IMR-90 (cell line): Measurements from ENCODE around the gene ADD2. TPM values are rescaled to one million over a fixed set of nuclear protein-coding genes. Genes with fewer than 3 reads are reported as not detected.

Source experiments
- ATAC-seq: fragments of 200-7000 bp; cut with Tn5 transposase; 2 replicates; pipeline ENCODE4 v1.9.1; 2020; ENCODE audit warnings: low read depth, mild to moderate bottlenecking, moderate library complexity
- BruUV-seq: library from RNA; stranded (reverse); fragments of 400-500 nt; replicated peaks from 2 replicates; lab custom pipeline; 2021; lab: Mats Ljungman, UMichigan
- CTCF ChIA-PET: fragments of 300-600 bp; formaldehyde crosslinking; extraction: SDS; loops from one replicate; lab custom pipeline; 2021; ENCODE audit warnings: antibody characterized with exemption; lab: Yijun Ruan, JAX
- POLR2A ChIA-PET: fragments of 300-600 bp; sonication (Branson Sonifier 250); formaldehyde crosslinking; loops from one replicate; lab custom pipeline; 2022; ENCODE audit warnings: antibody characterized with exemption; ENCODE audit not compliant: unreplicated experiment; lab: Charles Lee
- DNase-seq: peaks from one replicate; pipeline ENCODE4 v3.0.0; 2013
- H2AFZ ChIP-seq: replicated peaks from 2 replicates; pipeline ENCODE3; 2013; ENCODE audit warnings: low read length, mild to moderate bottlenecking; ENCODE audit not compliant: poor library complexity
- H2AK5ac ChIP-seq: 2 replicates; pipeline ENCODE4 v1.6.1; 2013; ENCODE audit warnings: low read depth, low read length, inconsistent platforms
- H2AK9ac ChIP-seq: replicated peaks from 2 replicates; pipeline ENCODE3; 2013; ENCODE audit warnings: mild to moderate bottlenecking, low read depth, low read length, moderate library complexity; ENCODE audit not compliant: poor library complexity
- H2BK120ac ChIP-seq: 2 replicates; pipeline ENCODE4 v1.6.1; 2013; ENCODE audit warnings: low read depth, low read length, inconsistent platforms
- H2BK15ac ChIP-seq: 3 replicates; pipeline ENCODE4 v1.6.1; 2013; ENCODE audit warnings: low read depth, low read length, inconsistent platforms
- H2BK20ac ChIP-seq: 2 replicates; pipeline ENCODE4 v1.6.1; 2013; ENCODE audit warnings: low read depth, mild to moderate bottlenecking, inconsistent platforms, low read length, moderate library complexity
- H2BK5ac ChIP-seq: 2 replicates; pipeline ENCODE4 v1.6.1; 2013; ENCODE audit warnings: mild to moderate bottlenecking, low read depth, low read length, inconsistent platforms; ENCODE audit not compliant: poor library complexity, severe bottlenecking
- H3K14ac ChIP-seq: replicated peaks from 2 replicates; pipeline ENCODE4 v1.6.1; 2013; ENCODE audit warnings: low read depth, low read length, inconsistent platforms
- H3K18ac ChIP-seq: 2 replicates; pipeline ENCODE4 v1.6.1; 2013; ENCODE audit warnings: low read depth, low read length, control low read depth
- H3K23ac ChIP-seq: 2 replicates; pipeline ENCODE4 v1.6.1; 2013; ENCODE audit warnings: low read depth, low read length, inconsistent platforms
- H3K27ac ChIP-seq: 2 replicates; pipeline ENCODE4 v1.5.1; 2013; ENCODE audit warnings: mild to moderate bottlenecking, control low read depth, low read length; ENCODE audit not compliant: insufficient read depth
- H3K27me3 ChIP-seq: 2 replicates; pipeline ENCODE4 v1.6.1; 2013; ENCODE audit warnings: low read length; ENCODE audit not compliant: control insufficient read depth, insufficient read depth
- H3K36me3 ChIP-seq: 2 replicates; pipeline ENCODE4 v1.6.1; 2013; ENCODE audit warnings: low read length, mixed read lengths; ENCODE audit not compliant: control insufficient read depth, insufficient read depth
- H3K4ac ChIP-seq: 2 replicates; pipeline ENCODE4 v1.6.1; 2013; ENCODE audit warnings: low read depth, low read length, inconsistent platforms
- H3K4me1 ChIP-seq: 2 replicates; pipeline ENCODE4 v1.6.1; 2013; ENCODE audit warnings: low read length, mixed read lengths; ENCODE audit not compliant: control insufficient read depth, insufficient read depth
- H3K4me2 ChIP-seq: 2 replicates; pipeline ENCODE4 v1.6.1; 2013; ENCODE audit warnings: low read depth, mild to moderate bottlenecking, control low read depth, low read length, moderate library complexity
- H3K4me3 ChIP-seq: 2 replicates; pipeline ENCODE4 v1.5.1; 2013; ENCODE audit warnings: low read depth, mild to moderate bottlenecking, control low read depth, low read length, moderate library complexity; ENCODE audit not compliant: insufficient read depth
- H3K56ac ChIP-seq: 2 replicates; pipeline ENCODE4 v1.6.1; 2013; ENCODE audit warnings: low read length, inconsistent platforms; ENCODE audit not compliant: insufficient read depth; ENCODE audit errors: extremely low read depth
- H3K79me1 ChIP-seq, 2 experiments: 2 replicates each; pipeline ENCODE4 v1.6.1; 2013; ENCODE audit warnings: low read length in 2 of 2, inconsistent platforms in 1 of 2, low read depth in 1 of 2
- H3K9ac ChIP-seq: 2 replicates; pipeline ENCODE4 v1.6.1; 2013; ENCODE audit warnings: low read depth, low read length, control low read depth
- H3K9me1 ChIP-seq: 2 replicates; pipeline ENCODE4 v1.6.1; 2013; ENCODE audit warnings: low read length, inconsistent platforms; ENCODE audit not compliant: insufficient read depth
- H3K9me3 ChIP-seq: 2 replicates; pipeline ENCODE4 v1.6.1; 2013; ENCODE audit warnings: low read length; ENCODE audit not compliant: control insufficient read depth, insufficient read depth
- H4K20me1 ChIP-seq: 2 replicates; pipeline ENCODE4 v1.6.1; 2013; ENCODE audit warnings: low read length, inconsistent platforms; ENCODE audit not compliant: insufficient read depth
- H4K5ac ChIP-seq: 2 replicates; pipeline ENCODE4 v1.6.1; 2013; ENCODE audit warnings: mild to moderate bottlenecking, low read depth, low read length, control low read depth
- H4K8ac ChIP-seq, 2 experiments: 2 replicates each; pipeline ENCODE4 v1.6.1; 2013; ENCODE audit warnings: low read depth in 2 of 2, low read length in 2 of 2, control low read depth in 1 of 2, inconsistent platforms in 1 of 2
- H4K91ac ChIP-seq: 2 replicates; pipeline ENCODE4 v1.6.1; 2013; ENCODE audit warnings: low read depth, low read length, inconsistent platforms; ENCODE audit not compliant: insufficient read depth
- BHLHE40 ChIP-seq: fragments of 150-350 bp; IDR thresholded peaks from 2 replicates; pipeline ENCODE4 v1.6.1; 2016; ENCODE audit warnings: mild to moderate bottlenecking, low read depth, low read length
- CEBPB ChIP-seq: IDR thresholded peaks from 2 replicates; pipeline ENCODE4 v1.6.1; 2012; ENCODE audit warnings: low read depth, low read length, improper control_type of control experiment
- CHD1 ChIP-seq: IDR thresholded peaks from 2 replicates; pipeline ENCODE4 v1.6.1; 2012; ENCODE audit warnings: low read depth, low read length, improper control_type of control experiment
- FOS ChIP-seq: fragments of 150-350 bp; IDR thresholded peaks from 2 replicates; pipeline ENCODE4 v1.6.1; 2016; ENCODE audit warnings: low read depth, low read length
- MAFK ChIP-seq: IDR thresholded peaks from 2 replicates; pipeline ENCODE4 v1.6.1; 2012; ENCODE audit warnings: low read depth, low read length, improper control_type of control experiment
- MAZ ChIP-seq: IDR thresholded peaks from 2 replicates; pipeline ENCODE4 v1.6.1; 2012; ENCODE audit warnings: low read depth, mild to moderate bottlenecking, low read length, improper control_type of control experiment, moderate library complexity, borderline replicate concordance
- MXI1 ChIP-seq: IDR thresholded peaks from 2 replicates; pipeline ENCODE4 v1.6.1; 2012; ENCODE audit warnings: low read depth, mild to moderate bottlenecking, low read length, moderate library complexity, borderline replicate concordance
- NFE2L2 ChIP-seq: fragments of 150-350 bp; IDR thresholded peaks from 2 replicates; pipeline ENCODE4 v1.6.1; 2016; ENCODE audit warnings: low read depth, mild to moderate bottlenecking, low read length
- POLR2A ChIP-seq: IDR thresholded peaks from 2 replicates; pipeline ENCODE4 v1.6.1; 2012; ENCODE audit warnings: mild to moderate bottlenecking, low read depth, low read length
- RAD21 ChIP-seq: IDR thresholded peaks from 2 replicates; pipeline ENCODE4 v1.6.1; 2012; ENCODE audit warnings: low read length, improper control_type of control experiment
- RCOR1 ChIP-seq: IDR thresholded peaks from 2 replicates; pipeline ENCODE4 v1.6.1; 2012; ENCODE audit warnings: mild to moderate bottlenecking, low read length, improper control_type of control experiment; ENCODE audit not compliant: insufficient replicate concordance
- RFX5 ChIP-seq: IDR thresholded peaks from 2 replicates; pipeline ENCODE4 v1.8.0; 2012; ENCODE audit warnings: low read depth, mild to moderate bottlenecking, low read length, moderate library complexity
- SMC3 ChIP-seq: fragments of 150-350 bp; IDR thresholded peaks from 2 replicates; pipeline ENCODE4 v1.6.1; 2016; ENCODE audit warnings: low read depth, mild to moderate bottlenecking, antibody characterized with exemption, low read length, moderate library complexity
- whole genome bisulfite sequencing, 2 experiments: methylation state at CpG; one replicate each; pipeline versions ENCODE4 v1.1.5 to v1.1.7; 2013; ENCODE audit warnings: missing lambda C conversion rate in 2 of 2; ENCODE audit not compliant: insufficient read length in 1 of 2; ENCODE audit errors: extremely low coverage in 2 of 2; 5-methylcytosine and 5-hydroxymethylcytosine counted together
- dilution Hi-C: fragments of 300-500 bp; cut with HindIII; formaldehyde crosslinking; loops from one replicate; pipeline ENCODE4 v1.14.3; 2018; ENCODE audit warnings: low sequenced_read_pairs; ENCODE audit not compliant: unreplicated experiment
- in situ Hi-C: fragments of 300-500 bp; cut with MboI; formaldehyde crosslinking; loops from 3 replicates; pipeline ENCODE4 v1.14.3; 2019; ENCODE audit warnings: low sequenced_read_pairs, inconsistent platforms, mixed read lengths
- intact Hi-C: fragments of 100-400 bp; cut with micrococcal nuclease; formaldehyde crosslinking; loops from 2 replicates; pipeline ENCODE4 v1.10.0; 2022
- polyA plus RNA-seq, 3 experiments: library from polyadenylated mRNA; depleted of rRNA; stranded (reverse); fragments of >200 nt; gene quantifications; 2 replicates each; pipeline ENCODE4 v1.2.3, GENCODE V29; 2012; ENCODE audit warnings: low replicate concordance in 1 of 3
- total RNA-seq: library from RNA; depleted of rRNA; stranded (reverse); fragments of >200 nt; gene quantifications from 2 replicates; pipeline ENCODE4 v1.2.3, GENCODE V29; 2012
- TF ChIP-seq, protein P1 (sequence below): fragments of 150-350 bp; IDR thresholded peaks from 2 replicates; pipeline ENCODE4 v1.6.1; 2016; ENCODE audit warnings: low read depth, mild to moderate bottlenecking, low read length, moderate library complexity, borderline replicate concordance
- TF ChIP-seq, protein P2 (sequence below): conservative IDR thresholded peaks from 2 replicates; pipeline ENCODE4 v1.5.1; 2012; ENCODE audit warnings: mild to moderate bottlenecking, low read depth, low read length, improper control_type of control experiment

Gene ADD2
- total and polyA plus RNA-seq, 2 of the 4 experiments (the other 2 are of a cell fraction) = not detected

DNA sequence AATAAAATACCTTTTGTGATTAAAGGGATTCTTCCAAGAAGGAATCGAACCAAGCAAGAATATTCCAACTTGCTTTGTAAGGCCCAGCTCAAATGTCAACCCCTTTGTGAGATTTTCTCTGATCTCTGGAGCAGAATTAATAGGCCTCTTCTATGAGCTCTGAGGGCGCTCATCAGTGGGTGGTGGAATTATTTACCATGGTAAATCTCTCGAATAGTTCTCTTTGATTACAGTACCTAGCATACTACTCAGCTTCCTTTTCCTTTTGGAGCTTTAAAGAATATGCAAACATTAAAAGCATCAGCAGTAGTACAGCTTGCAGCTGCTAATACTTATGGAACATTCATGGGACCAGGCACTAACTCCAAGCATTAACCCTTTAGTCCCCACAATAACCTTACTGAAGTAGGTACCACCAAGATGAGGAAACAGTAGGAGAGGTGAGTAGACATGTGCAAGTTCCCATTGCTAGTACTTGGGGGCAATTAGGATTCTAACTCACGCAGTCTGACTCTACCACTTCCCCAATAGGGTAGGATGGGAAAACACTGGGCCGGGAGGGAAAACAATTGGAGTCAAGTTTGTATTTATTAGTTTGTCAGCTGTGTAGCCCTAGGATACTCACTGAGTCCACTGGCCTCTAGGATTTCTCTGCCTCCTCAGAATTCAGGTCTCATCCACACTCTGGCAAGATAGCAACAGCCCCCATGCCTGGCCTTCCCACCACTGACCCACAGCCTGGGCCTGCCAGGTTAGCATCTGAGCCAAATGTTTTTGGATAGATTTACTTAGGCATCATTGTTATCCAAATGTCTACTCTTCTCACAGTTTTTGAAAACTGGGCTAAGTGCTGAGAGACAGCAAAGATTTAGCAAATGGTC is 21.7 kb downstream of the ADD2 start:
- Histone ChIP-seq H3K9me3 (no peaks in the 10 kb centered on the region), H3K4me3 (no peak overlapping the region), H3K79me1 (no peaks in the 10 kb centered on the region), H4K20me1 (no peaks in the 10 kb centered on the region), H4K5ac (no peak overlapping the region), H2AK5ac (no peak overlapping the region), H3K4ac (no peak overlapping the region), H2BK15ac (no peak overlapping the region), H3K27me3 (no peaks in the 10 kb centered on the region), H3K9ac (no peak overlapping the region), H2BK5ac (no peak overlapping the region), H2AK9ac (no peak overlapping the region), H3K56ac (no peak overlapping the region), H4K91ac (no peak overlapping the region), H3K4me2 (no peak overlapping the region), H2AFZ (no peak overlapping the region), H3K27ac (no peak overlapping the region), H2BK120ac (no peak overlapping the region), H3K9me1 (no peaks in the 10 kb centered on the region), H3K14ac (no peak overlapping the region), H3K4me1 (no peaks in the 10 kb centered on the region), H3K36me3 (no peaks in the 10 kb centered on the region), H3K18ac (no peak overlapping the region), H4K8ac (no peak overlapping the region), H2BK20ac (no peak overlapping the region), H3K23ac (no peak overlapping the region)
- TF ChIP-seq RCOR1 (no peak), MAZ (no peak), CEBPB (no peak), MXI1 (no peak), POLR2A (no peak), NFE2L2 (no peak), RFX5 (no peak), FOS (no peak), RAD21 (no peak), SMC3 (no peak), MAFK (no peak), BHLHE40 (no peak), CHD1 (no peak)
- TF ChIP-seq, protein P1, sequence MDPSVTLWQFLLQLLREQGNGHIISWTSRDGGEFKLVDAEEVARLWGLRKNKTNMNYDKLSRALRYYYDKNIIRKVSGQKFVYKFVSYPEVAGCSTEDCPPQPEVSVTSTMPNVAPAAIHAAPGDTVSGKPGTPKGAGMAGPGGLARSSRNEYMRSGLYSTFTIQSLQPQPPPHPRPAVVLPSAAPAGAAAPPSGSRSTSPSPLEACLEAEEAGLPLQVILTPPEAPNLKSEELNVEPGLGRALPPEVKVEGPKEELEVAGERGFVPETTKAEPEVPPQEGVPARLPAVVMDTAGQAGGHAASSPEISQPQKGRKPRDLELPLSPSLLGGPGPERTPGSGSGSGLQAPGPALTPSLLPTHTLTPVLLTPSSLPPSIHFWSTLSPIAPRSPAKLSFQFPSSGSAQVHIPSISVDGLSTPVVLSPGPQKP = no peak
- TF ChIP-seq, protein P2, sequence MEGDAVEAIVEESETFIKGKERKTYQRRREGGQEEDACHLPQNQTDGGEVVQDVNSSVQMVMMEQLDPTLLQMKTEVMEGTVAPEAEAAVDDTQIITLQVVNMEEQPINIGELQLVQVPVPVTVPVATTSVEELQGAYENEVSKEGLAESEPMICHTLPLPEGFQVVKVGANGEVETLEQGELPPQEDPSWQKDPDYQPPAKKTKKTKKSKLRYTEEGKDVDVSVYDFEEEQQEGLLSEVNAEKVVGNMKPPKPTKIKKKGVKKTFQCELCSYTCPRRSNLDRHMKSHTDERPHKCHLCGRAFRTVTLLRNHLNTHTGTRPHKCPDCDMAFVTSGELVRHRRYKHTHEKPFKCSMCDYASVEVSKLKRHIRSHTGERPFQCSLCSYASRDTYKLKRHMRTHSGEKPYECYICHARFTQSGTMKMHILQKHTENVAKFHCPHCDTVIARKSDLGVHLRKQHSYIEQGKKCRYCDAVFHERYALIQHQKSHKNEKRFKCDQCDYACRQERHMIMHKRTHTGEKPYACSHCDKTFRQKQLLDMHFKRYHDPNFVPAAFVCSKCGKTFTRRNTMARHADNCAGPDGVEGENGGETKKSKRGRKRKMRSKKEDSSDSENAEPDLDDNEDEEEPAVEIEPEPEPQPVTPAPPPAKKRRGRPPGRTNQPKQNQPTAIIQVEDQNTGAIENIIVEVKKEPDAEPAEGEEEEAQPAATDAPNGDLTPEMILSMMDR = no peak
- no peak for DNase-seq
- BruUV-seq = no TSS peak
- no peak for ATAC-seq
- in situ Hi-C loops (no loop called here), intact Hi-C loops (no loop called here), dilution Hi-C loops (no loop called here)
- no CpG with 5 or more reads among the region's 5 CpGs for WGBS, 2 experiments
- POLR2A ChIA-PET = no interaction called here
- CTCF ChIA-PET = no interaction called here
